ENCODE data around the gene CCDC71. TPM values are rescaled to one million over a fixed set of nuclear protein-coding genes. Genes with fewer than 3 reads are reported as not detected.

The CCDC71 gene
- total RNA-seq, 1 experiment from 2014 or later: 36.4 TPM

DNA sequence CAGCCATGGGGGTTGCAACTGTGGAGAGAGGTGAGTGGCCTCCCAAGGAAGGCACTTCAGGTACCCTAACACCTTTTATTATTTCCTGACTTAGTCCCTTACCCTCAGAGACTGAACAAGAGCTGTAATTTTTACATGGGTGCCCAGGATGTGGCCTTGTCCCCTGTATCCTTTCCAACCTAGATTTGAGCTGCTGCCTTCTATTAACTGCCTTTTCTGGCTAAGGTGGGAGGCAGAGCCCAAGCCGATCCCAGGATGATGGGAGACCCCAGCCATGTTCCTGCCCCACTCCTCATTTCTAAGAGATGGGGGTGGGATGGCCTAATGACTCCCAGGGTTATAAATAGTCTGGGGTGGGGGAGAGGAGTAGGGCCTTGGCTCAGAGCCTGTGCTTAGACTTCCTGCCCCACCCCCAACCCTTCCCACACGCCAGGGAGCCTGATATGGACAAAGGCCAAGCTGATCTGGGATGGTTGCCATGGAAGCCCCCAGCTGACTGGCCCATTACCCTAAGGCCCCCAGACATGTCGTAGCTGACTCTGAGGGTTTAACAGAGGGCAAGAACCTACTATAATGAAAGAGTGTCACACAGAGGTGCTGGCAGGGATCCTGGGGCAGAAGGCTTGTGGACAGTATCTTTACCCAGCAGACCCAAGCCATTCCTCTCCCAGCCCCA lies 7.1 kb upstream of the CCDC71 start:
- DNase-seq: no peak

DNA sequence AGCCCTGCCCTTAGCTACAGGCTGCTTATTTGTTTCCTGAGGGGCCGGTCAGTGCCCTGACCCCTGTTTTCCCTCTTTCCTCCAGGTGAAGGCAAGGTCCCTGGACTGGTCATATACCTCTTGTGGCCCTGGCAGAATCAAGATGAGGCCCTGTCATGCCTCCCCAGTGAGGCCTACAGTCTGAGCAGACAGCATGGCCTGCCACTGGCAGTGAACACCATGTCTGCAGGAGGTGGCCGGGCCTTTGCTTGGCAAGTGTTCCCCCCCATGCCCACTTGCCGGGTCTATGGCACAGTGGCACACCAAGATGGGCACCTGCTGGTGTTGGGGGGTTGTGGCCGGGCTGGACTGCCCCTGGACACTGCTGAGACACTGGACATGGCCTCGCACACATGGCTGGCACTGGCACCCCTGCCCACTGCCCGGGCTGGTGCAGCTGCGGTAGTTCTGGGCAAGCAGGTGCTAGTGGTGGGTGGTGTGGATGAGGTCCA lies 6.5 kb upstream of the CCDC71 start:
- H3K36me3 ChIP-seq: no peaks in the 10 kb centered on the region
- H3K4me3 ChIP-seq: no peak overlapping the region
- no peaks in the 10 kb centered on the region for H3K27me3 ChIP-seq
- H3K9me3 ChIP-seq: no peaks in the 10 kb centered on the region
- DNase-seq: no peak

More for the DNA sequence above, 7.1 kb upstream of the CCDC71 start:
- Histone ChIP-seq H3K4me3 (no peak overlapping the region), H3K27me3 (no peaks in the 10 kb centered on the region), H3K36me3 (no peaks in the 10 kb centered on the region), H3K9me3 (no peaks in the 10 kb centered on the region)

DNA sequence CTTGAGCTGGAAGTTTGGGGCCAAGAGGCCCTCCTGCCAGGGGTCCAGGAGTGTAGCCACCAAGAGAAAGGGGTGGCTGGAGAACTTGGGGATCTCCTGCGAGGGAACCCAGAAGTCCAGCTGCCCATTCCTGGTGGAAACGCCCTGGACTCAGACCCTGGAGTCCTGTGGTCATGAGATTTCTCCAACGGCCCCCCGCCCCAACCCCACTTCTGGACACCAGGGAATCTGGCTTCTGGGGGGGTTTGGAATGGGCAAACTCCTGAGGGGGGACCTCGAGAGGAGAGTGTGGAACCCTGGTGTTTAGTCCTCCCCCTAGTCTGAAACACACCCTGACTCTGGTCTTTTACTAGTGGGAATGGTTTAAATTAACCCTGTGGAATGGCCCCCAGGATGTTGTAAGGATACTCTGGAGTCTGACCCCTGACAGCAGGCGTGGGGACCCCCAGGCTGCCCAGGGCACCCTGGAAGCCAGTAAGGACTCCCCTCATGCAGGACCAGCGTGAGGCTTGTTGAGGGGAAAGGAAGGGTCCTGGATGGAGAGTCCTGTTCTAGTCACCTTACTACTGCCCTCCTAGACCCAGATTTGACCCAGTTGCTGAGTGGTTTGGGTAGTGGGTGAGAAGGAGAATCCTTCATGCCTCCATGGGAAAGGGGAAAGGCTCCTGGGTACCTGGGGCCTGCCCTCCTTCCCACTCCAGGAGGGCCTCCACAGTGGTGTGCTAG lies 5.8 kb upstream of the CCDC71 start:
- Histone ChIP-seq H3K4me3 (peak overlapping the region; percentile 52), H3K9me3 (no peaks in the 10 kb centered on the region), H3K36me3 (no peaks in the 10 kb centered on the region), H3K27me3 (no peaks in the 10 kb centered on the region)
- no peak for DNase-seq

DNA sequence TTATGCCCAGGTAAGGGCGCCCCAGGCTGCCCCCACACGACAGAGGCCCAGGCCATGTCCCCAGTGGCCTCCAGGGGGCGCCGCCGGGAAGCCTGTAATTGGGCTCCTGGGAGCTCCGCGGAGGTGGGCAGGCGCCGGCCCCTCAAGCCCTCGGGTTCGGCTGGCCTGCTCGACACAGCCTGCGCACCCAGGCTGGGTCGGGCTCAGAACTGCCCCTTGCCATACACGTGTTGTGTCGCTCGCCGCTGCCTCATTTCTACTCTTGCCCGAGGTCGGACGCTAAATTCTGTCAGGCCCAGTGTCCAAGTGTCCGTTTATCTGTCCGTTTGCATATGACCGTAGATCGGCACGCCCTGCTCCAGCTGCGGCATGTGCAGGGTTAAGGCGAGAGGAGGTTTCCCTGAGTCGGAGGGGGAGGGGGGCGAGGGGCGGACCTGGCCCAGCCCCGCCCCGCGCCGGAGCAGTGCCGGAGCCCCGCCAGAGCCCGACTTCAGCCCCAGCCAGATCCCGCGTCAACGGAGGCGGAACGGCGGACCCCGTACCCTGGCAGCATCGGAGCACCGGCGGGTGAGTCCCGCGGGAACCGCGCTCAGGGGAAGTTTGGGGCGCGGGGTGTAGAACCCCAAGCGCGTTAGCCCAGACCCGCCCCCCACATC lies 5.1 kb upstream of the CCDC71 start, which contains the start of gene KLHDC8B:
KLHDC8B (plus strand) TSS at position 480 of the 656 bp plus-strand sequence. CDS start 1,172 bp downstream, outside the sequence.
- no peaks in the 10 kb centered on the region for H3K27me3 ChIP-seq
- DNase-seq: peak; percentile 67
- peak within 1 kb of the TSS; percentile 52 for H3K4me3 ChIP-seq
- H3K9me3 ChIP-seq: no peaks in the 10 kb centered on the region
- H3K36me3 ChIP-seq: no peaks in the 10 kb centered on the region

DNA sequence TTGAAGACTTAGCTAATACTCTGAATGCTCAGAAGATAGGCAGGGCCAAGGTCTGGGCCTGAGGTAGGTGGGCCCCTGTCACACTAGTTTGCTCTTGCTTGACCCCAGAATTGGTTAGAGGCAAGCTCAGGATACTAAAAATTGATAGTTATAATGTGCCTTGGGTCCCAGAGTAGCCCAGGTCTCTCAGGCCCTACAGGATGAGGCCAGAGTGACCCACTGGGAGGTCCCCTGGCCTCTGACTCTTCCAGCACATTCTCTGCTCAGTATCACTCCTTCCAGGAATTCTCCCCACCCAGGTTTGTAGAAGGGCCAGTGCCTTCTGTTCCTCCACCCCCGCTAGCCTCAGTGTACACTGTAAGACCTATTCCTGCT lies 4.6 kb upstream of the CCDC71 start:
- H3K27me3 ChIP-seq: no peaks in the 10 kb centered on the region
- no peaks in the 10 kb centered on the region for H3K9me3 ChIP-seq
- no peaks in the 10 kb centered on the region for H3K36me3 ChIP-seq
- peak overlapping the region; percentile 52 for H3K4me3 ChIP-seq
- no peak for DNase-seq

DNA sequence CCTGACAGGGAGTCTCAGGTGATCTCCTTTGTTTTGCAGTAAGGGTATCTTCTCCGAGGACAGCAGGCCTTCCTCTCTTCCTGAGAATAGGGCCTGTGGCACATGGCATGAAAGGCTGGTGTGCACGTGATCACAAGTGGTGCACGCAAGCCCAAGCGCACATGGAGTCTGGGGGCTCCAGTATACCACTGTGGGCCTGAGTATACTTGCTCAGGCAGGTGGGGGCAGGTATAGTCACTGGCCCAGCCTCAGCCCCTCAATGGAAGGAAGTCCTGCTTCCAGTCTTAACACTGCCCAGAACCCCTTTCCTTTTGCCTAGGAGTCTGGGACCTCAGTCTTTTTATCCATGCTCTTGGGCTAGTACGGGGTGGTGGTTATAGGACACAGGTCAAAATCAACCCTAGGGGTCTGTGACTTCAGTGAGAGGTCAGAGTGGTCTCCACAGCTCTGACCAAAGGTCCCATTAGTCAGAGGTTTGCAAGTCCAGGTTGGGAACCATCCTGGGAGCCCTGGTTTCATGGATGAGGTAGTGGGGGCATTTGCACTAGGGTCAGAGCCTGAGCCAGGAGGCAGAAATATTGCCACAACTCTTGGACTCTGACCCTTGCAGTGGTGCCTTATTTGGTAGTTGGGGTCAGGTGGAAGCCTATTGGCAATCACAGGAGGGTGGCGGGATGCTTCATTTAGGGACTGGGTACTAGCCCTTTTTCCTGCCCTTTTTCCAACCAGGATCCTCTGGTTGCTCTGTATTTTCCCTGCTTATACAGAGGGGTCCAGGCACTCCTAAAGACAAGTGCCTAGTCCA lies 823 bp upstream of the CCDC71 start:
- DNase-seq: no peak
- Histone ChIP-seq H3K36me3 (peaks cover 21% of the 10 kb centered on the region), H3K9me3 (no peaks in the 10 kb centered on the region), H3K27me3 (no peaks in the 10 kb centered on the region), H3K4me3 (peak overlapping the region; percentile 81)

DNA sequence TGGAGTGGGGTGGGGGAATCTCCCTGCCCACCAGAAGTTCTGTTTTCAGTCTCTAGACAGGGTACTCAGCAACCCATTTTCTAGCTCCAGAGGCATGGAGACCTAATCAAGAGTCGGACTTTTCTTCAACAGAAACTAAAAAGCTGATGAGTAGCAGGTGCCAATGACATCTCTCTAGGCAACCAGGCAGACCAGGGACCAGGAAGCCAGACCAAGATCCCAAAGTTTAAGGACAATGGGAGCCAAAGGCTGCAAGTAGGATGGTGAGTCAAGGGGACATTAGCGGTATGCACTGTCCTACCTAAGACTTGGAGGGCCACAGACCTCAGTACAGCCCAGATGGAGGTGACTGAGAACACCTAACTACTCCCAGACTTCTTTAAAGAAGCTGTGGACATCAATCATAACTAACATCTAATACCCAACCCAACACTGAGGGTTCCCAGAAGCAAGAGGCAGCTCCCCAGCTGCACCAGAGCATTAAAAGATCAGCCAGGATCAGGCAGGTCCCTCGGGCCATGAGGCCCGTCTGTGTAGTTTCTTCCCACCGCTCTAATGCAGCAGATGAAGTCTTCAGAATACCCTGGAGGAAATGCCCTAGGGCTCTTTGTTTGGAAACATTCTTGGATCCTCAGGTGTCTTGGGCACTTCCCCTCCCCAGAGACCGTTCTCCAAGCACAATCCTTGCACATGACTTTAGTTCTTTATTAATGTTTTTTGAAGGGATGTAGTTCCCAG lies 979 bp downstream of the CCDC71 start:
- H3K27me3 ChIP-seq: no peaks in the 10 kb centered on the region
- H3K4me3 ChIP-seq: peak overlapping the region; percentile 81
- DNase-seq: no peak
- no peaks in the 10 kb centered on the region for H3K9me3 ChIP-seq
- H3K36me3 ChIP-seq: peaks cover 21% of the 10 kb centered on the region

DNA sequence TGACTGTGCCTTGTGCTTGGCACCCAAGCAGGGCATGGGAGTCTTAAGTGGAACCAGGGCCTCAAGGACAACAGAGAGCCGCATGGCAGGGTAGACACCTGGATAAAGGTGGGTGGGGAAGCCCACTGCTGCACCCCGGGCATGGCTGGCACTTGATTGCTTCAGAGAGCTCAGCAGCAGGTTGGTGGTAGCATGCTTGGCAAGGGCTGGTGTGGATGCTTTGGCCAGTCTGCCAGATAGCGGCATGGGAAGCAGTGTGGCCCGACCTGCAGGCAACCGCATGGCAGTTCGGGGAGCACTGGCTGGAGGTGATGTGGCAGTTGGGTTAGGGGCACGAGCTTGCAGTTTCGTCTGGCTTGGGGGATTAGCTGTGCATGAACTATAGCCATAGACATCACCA lies 2.5 kb downstream of the CCDC71 start:
- Histone ChIP-seq H3K27me3 (no peaks in the 10 kb centered on the region), H3K36me3 (peaks cover 21% of the 10 kb centered on the region), H3K9me3 (no peaks in the 10 kb centered on the region), H3K4me3 (no peak overlapping the region)
- no peak for DNase-seq

DNA sequence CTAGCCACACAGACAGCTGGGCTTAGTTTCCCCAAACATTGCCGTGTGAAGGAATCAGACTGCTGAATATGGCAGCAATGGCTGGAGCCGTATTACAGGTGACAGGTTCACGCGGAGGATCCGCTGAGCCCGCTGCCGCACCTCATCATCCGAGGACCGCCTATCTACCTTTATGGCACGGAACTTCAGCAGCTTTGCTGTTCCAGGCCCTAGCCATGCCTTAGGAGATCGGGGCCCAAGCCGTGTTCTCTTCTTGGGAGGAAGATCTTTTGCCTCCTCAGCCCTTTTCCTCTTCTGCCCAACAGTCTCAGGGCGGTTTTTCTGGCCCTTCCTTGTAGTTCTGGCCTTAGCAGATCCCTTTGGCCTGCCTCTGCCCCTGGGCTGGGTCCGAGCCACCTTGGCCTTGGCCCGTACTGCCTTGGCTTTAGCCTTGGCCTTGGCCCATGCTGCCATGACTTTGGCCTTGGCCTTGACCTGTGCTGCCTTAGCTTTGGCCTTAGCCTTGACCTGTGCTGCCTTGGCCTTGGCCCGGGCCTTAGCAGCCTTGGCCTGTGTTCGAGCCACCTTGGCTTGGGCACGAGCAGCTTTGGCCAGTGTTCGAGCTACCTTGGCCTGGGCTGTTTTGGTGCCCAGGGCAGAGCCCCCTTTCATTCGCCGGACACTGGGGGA lies 3.2 kb downstream of the CCDC71 start:
- no peak for DNase-seq
- Histone ChIP-seq H3K36me3 (peaks cover 21% of the 10 kb centered on the region), H3K4me3 (no peak overlapping the region), H3K9me3 (no peaks in the 10 kb centered on the region), H3K27me3 (no peaks in the 10 kb centered on the region)

DNA sequence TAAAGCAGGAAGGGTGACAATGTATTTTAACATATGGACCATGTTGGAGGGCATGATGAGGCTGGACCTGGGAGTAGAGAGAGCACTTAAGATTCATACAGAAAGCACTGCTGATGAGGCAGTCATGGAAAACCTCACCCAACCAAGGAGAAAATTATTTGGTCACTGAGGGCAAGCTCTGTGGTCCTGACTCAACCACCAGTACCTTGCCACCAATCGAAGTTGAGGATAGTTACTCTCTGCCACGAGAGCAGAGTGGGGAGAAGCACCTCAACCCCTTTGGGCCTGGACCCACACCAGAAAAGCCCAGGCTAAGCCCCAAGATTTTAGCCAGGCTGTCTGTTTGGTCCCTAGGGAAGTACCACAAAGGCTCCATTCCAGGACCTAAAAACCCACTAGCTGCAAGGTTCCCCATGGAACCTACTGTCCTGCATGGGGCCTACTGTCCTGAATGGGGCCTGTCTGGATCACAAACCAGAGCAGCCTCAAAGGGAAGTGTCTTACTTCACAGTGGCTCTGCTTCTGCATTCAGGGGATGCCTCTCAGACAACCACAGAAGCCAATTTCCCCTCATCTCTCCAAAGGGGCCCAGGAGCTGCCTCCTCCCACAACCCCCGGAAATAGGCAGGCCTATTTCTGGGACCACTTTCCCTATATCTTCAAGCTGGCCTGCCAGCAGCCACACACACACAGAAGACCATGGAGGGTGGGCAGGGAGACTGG lies 4.2 kb downstream of the CCDC71 start:
- Histone ChIP-seq H3K27me3 (no peaks in the 10 kb centered on the region), H3K36me3 (peaks cover 21% of the 10 kb centered on the region), H3K4me3 (no peak overlapping the region), H3K9me3 (no peaks in the 10 kb centered on the region)
- no peak for DNase-seq

DNA sequence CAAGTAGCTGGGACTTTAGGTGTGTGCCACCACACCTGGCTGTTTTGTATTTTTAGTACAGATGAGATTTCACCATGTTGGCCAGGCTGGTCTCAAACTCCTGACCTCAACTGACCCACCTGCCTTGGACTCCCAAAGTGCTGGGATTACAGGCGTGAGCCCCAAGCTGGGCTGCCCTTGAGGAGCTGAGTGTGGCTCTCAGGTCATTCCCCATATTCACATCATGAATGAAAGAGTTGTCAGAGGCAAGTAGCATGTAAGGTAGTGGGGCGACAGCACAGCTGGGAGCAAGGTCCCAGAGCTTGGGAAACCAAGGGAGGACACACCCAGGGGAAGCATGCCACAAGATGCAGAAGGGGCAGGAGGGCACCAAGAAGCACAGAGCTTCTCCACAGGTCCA lies 4.9 kb downstream of the CCDC71 start:
- Histone ChIP-seq H3K4me3 (no peak overlapping the region), H3K27me3 (no peaks in the 10 kb centered on the region), H3K9me3 (no peaks in the 10 kb centered on the region), H3K36me3 (peaks cover 21% of the 10 kb centered on the region)
- no peak for DNase-seq

DNA sequence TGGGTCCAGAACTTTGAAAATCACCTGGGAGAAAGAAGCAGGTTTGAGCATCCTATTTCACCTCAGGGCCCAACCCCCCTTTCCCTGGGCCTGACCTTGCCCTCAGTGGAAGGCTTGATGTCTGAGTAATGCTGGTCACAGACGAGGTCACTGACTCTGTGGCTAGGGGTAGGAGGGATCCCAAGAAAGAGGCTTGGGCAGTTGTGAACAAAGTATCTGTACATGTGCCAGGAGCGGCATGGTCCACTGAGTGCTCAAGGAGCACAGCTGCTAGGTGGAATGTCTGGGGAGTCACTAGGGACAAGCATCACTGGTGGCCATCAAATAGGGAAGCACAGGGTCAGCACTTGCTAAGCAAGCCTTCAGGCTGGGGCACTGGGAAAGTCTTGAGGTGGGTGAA lies 7.3 kb downstream of the CCDC71 start:
- DNase-seq: peak; percentile 5

DNA sequence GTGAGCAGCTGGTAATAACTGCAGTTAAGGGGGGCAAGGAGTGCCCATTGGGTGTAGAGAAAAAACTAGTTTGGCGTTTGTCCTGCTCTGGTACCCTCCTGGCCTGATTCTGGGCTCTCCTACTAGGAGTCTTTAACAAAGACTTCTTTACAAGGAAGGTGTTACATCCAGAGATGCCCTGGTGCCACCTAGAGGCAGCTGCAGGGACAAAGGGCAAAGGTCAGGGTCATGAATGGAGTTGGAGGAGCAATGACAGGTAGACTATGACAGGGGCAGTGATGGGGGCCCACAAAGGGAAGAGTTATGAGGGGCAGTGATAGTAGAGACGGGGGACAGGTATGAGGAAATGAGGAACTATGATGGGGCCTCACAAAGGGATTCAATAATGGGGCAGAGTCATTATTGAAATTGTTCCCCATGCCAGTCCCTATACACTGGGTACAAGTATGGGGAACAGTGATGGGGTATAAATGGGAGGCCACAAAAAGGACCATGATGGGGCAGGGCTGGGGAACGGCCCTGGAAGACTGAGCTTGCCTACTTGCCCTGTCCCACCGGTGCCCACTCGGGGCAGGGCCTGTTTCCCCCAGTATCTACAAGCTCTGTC lies 7.9 kb downstream of the CCDC71 start:
- H3K9me3 ChIP-seq: no peaks in the 10 kb centered on the region
- DNase-seq: no peak
- no peaks in the 10 kb centered on the region for H3K27me3 ChIP-seq
- H3K4me3 ChIP-seq: no peak overlapping the region
- H3K36me3 ChIP-seq: peaks cover 4% of the 10 kb centered on the region

More for the DNA sequence above, 7.3 kb downstream of the CCDC71 start:
- Histone ChIP-seq H3K4me3 (no peak overlapping the region), H3K27me3 (no peaks in the 10 kb centered on the region), H3K36me3 (peaks cover 10% of the 10 kb centered on the region), H3K9me3 (no peaks in the 10 kb centered on the region)

DNA sequence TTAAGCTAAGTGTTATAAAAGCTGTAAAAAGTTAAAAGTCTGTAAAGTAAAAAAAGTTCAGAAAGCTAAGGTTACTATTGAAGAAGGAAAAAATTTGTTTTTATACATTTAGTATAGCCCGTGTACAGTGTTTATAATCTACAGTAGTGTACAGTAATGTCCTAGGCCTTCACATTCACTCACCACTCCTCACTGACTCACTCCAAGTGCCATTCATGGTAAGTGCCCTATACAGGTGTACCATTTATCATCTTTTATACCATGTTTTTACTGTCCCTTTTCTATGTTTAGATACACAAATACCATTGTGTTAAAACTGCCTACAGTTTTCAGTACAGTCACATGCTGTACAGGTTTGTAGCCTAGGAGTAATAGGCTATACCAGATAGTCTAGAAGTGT lies 8.8 kb downstream of the CCDC71 start:
- H3K9me3 ChIP-seq: no peaks in the 10 kb centered on the region
- no peaks in the 10 kb centered on the region for H3K36me3 ChIP-seq
- no peaks in the 10 kb centered on the region for H3K27me3 ChIP-seq
- no peak for DNase-seq
- no peak overlapping the region for H3K4me3 ChIP-seq

All from MG63 (cell line).